Left colon (tissue), 2 donors: ENCODE data around the gene MIER2. TPM values are rescaled to one million over a fixed set of nuclear protein-coding genes. Genes with fewer than 3 reads are reported as not detected.

ENCODE experiments used
- ATAC-seq: fragments of 200-7000 bp; cut with Tn5 transposase; one replicate; pipeline ENCODE4 v1.9.1; 2020; ENCODE audit warnings: mild to moderate bottlenecking, moderate library complexity
- DNase-seq, 2 donors: peaks; one replicate each; pipeline ENCODE4 v3.0.0-alpha.2; 2020
- intact Hi-C, 2 donors: fragments of 100-400 bp; cut with DNase I in 1 of 2; cut with micrococcal nuclease in 1 of 2; formaldehyde crosslinking; loops; one replicate each; pipeline versions ENCODE4 v1.11.2 to v1.14.0; 2022; cut with DNase I, micrococcal nuclease
- total RNA-seq, 2 donors: library from RNA; stranded (reverse); fragmentation: NEBNext Ultra II Directional; extraction: Animal tissue kit (Norgen Biotek cat#: 25700); gene quantifications; one replicate each; pipeline ENCODE4 v1.2.1, GENCODE V29; 2021
- donor health status: DM: no; HTN: no; CAD: no.
- donor health status: DM: yes; HTN: yes; CAD: no.

The MIER2 gene
- total RNA-seq, 2 donors from 2014 or later = 14.6 to 15.7 TPM

- no peak for DNase-seq
- intact Hi-C loops = no loop called here
These were observed 3.8 kb downstream of the MIER2 start for GRCh38 chr19:340620-341385.

GRCh38 chr19:339262-339887, 5.2 kb downstream of the MIER2 start:
- DNase-seq (no peak), ATAC-seq (no peak)
- intact Hi-C loops = no loop called here

More at GRCh38 chr19:340620-341385, 3.8 kb downstream of the MIER2 start:
- no peak for ATAC-seq

- intact Hi-C loops = no loop called here
- DNase-seq = no peak
- no peak for ATAC-seq
These were observed 6.2 kb downstream of the MIER2 start for GRCh38 chr19:338421-338820.

GRCh38 chr19:336067-336614, 8.5 kb downstream of the MIER2 start:
- intact Hi-C loops = no loop called here
- ATAC-seq = no peak
- no peak for DNase-seq

- no peak for DNase-seq
- intact Hi-C loops = no loop called here
- ATAC-seq = no peak
These were observed 9.0 kb downstream of the MIER2 start for GRCh38 chr19:335486-336066.

GRCh38 chr19:335072-335471, 9.5 kb downstream of the MIER2 start:
- ATAC-seq (no peak), DNase-seq (no peak)
- intact Hi-C loops = no loop called here

- ATAC-seq (no peak), DNase-seq (no peak)
- intact Hi-C loops = no loop called here
These were observed 10.1 kb downstream of the MIER2 start for GRCh38 chr19:334296-335071.

- intact Hi-C loops = no loop called here
- DNase-seq = no peak
- ATAC-seq = no peak
These were observed 14.1 kb downstream of the MIER2 start for GRCh38 chr19:330503-330902.

- intact Hi-C loops = no loop called here
- DNase-seq = no peak
- ATAC-seq = no peak
These were observed 14.7 kb downstream of the MIER2 start for GRCh38 chr19:329876-330275.

- DNase-seq (no peak), ATAC-seq (no peak)
- intact Hi-C loops = no loop called here
These were observed 16.5 kb downstream of the MIER2 start for GRCh38 chr19:328025-328505.

- ATAC-seq (no peak), DNase-seq (no peak)
- intact Hi-C loops = no loop called here
These were observed 17.1 kb downstream of the MIER2 start for GRCh38 chr19:327291-328024.

GRCh38 chr19:326871-327270, 17.7 kb downstream of the MIER2 start:
- intact Hi-C loops = no loop called here
- no peak for ATAC-seq

GRCh38 chr19:325937-326565, 18.5 kb downstream of the MIER2 start:
- ATAC-seq = no peak
- DNase-seq = no peak
- intact Hi-C loops = no loop called here

More at GRCh38 chr19:326871-327270, 17.7 kb downstream of the MIER2 start:
- DNase-seq = no peak

- intact Hi-C loops = no loop called here
- ATAC-seq = no peak
- DNase-seq = no peak
These were observed 19.2 kb downstream of the MIER2 start for GRCh38 chr19:325173-325936.

GRCh38 chr19:324716-325115, 19.9 kb downstream of the MIER2 start:
- ATAC-seq = no peak
- intact Hi-C loops = no loop called here
- no peak for DNase-seq

GRCh38 chr19:322616-323015, 22.0 kb downstream of the MIER2 start:
- DNase-seq (no peak), ATAC-seq (no peak)
- intact Hi-C loops = no loop called here

GRCh38 chr19:318509-318774, 26.2 kb downstream of the MIER2 start:
- no peak for ATAC-seq
- intact Hi-C loops = no loop called here
- no peak for DNase-seq
